GM19351 (cell line): ENCODE measurements around the gene HLA-DOA.

Experiments used
- ATAC-seq: cut with Tn5 transposase; IDR thresholded peaks from one replicate; pipeline ENCODE4 v1.9.1; 2021; ENCODE audit warnings: mild to moderate bottlenecking, moderate library complexity; ENCODE audit not compliant: unreplicated experiment

HLA-DOA gene

GRCh38 chr6:32980488-32981038, 28.8 kb downstream of the HLA-DOA start:
- ATAC-seq, result no peak

DNA sequence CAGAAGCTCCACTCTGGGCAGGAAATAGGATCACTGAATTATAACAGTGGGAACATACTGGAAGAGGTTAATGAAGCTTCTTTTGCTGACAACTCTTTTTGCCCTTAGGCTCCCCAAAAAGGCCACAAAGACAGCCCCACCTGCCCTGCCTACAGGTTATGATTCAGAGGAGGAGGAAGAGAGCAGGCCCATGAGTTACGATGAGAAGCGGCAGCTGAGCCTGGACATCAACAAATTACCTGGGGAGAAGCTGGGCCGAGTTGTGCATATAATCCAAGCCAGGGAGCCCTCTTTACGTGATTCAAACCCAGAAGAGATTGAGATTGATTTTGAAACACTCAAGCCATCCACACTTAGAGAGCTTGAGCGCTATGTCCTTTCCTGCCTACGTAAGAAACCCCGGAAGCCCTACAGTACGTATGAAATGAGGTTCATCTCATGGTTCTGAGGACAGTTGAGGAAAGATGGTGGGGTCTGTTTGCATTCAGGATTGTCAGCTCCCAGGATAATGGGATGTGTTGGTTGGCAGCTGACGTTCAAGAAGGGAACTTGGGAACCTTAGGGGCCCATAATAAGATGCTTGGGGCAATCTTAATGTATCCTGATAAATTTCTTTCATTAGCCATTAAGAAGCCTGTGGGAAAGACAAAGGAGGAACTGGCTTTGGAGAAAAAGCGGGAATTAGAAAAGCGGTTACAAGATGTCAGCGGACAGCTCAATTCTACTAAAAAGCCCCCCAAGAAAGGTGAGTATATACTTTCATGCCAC, 29.5 kb downstream of the HLA-DOA start:
- ATAC-seq, result no peak

DNA sequence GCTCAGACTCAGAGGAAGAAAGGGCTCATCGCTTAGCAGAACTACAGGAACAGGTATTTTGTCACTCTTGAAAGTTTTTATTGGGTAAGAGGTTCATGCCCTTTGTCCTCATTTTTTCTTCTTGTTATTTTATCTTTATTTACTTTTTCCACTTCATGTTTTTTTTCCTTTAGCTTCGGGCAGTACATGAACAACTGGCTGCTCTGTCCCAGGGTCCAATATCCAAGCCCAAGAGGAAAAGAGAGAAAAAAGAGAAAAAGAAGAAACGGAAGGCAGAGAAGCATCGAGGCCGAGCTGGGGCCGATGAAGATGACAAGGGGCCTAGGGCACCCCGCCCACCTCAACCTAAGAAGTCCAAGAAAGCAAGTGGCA, 31.5 kb downstream of the HLA-DOA start:
- no peak for ATAC-seq

DNA sequence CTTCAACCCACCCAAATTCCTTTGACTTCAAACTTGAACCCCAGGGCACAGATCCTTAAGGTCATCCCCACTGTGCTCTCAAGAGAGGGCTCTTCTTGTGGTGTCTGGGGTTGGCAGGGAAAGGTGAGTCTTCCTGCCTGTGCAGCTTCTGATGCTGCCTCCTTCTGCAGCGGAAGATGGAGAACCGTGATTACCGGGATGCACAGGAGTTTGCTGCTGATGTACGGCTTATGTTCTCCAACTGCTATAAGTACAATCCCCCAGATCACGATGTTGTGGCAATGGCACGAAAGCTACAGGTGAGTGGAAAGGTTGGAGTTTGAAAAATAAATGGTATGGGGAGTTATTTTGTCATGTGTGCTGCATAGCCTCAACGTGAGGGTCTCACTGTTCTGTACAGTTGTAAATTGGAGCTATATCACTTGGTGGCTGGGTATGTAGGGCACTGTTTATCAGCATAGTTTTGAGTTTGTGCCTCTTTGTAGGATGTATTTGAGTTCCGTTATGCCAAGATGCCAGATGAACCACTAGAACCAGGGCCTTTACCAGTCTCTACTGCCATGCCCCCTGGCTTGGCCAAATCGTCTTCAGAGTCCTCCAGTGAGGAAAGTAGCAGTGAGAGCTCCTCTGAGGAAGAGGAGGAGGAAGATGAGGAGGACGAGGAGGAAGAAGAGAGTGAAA, 32.0 kb downstream of the HLA-DOA start:
- no peak for ATAC-seq

GRCh38 chr6:32976334-32977069, 32.9 kb downstream of the HLA-DOA start:
- no peak for ATAC-seq

- ATAC-seq, result no peak
Observed at GRCh38 chr6:32975886-32976285, 33.5 kb downstream of the HLA-DOA start.

GRCh38 chr6:32974541-32975308, 34.7 kb downstream of the HLA-DOA start:
- ATAC-seq, result no peak

DNA sequence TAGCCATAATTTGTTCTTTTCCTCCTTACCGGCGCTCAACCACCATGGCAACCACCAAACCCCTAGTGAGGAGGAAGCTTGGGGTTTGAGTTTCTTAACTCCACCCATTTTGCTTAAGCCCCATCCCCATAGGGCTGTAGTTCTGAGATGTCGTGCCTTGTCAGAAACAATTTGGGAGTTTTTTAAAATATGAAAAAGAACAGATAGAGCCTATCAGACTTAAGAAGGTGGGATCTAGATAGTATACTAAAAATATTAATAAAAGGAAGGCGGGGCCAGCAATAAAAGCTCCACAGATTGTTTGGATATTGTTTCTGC, 35.4 kb downstream of the HLA-DOA start:
- no peak for ATAC-seq

DNA sequence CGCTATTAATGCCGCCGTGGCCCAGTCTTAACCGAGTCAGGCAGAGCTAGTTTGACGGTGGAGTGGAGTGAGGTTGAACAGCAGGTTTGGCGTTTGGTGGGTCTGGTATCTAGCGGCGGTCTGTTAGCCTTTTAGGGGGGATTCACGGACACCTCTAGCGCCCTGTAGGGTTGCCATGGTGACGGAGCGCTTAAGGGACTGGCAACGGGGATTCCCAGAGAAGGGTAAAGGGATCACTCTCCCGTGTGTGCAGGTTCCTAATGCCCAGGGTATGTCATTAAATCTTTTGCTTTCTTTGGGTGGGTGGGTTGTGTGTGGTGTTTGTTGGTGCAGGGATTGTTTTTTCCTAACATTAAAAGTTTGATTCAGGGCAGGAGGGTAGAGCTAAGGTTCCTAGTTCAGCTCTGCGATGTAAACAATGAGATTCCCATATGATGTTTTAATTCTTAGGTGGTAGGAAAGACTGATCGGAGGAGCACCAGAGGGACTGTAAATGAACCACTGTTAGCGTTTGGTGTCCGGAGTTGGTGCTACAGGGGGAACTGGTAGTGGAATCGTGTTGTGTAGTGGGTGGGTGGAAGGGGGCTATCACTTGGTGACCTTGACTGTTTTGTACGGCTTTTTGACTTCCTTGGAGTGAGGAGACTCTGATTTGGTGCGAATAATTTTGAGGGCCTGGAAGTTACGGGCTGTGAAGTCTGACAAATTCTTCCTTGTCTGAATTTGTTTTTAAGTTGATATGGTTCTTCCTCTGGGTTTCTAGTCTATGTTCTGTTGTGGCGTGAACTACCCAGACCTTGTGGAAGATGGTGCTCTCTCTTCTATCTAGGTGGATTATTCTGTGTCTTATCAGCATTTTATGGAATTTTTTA, 36.0 kb downstream of the HLA-DOA start:
- no peak for ATAC-seq

GRCh38 chr6:32972353-32973143, 36.8 kb downstream of the HLA-DOA start:
- no peak for ATAC-seq

DNA sequence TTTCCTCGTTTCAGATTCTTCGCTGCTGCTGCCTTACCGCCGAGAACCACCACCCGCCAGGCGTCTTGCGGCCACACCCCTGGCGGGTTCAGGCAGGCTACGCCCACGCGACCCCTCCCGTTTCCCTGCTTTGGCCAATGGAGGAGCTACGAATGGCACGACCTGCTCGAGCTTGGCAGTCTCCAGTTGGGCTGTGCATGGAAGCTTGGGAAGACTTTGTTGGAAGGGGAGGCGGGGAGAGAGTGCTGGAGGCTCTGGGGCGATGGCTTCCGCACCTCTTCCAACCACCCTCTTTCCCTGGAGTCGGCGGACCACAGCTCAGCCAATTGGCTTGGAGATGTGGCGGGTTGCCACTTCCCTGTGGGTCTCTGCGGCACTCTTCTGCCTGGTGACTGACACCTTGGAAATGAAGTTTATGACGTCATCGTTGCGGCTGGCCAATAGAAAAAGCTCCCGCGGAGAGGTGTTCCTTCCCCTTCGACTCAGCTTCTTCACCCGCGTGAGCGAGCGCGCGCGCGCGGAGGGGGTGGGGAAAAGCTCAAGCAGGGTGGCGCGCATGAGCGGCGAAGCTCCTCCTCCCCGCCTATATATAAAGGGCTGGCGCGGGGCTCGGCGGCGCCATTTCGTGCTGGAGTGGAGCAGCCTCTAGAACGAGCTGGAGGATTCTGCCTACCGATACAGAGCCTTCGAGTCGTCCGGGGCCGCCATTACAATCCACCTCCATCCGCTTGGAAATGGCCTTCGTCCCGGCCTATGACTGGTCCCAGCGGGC, 37.6 kb downstream of the HLA-DOA start:
- peak; percentile 47 for ATAC-seq

GRCh38 chr6:32971242-32971580, 38.2 kb downstream of the HLA-DOA start:
- no peak for ATAC-seq

- ATAC-seq, result no peak
Observed at GRCh38 chr6:32970413-32971241, 38.8 kb downstream of the HLA-DOA start.

DNA sequence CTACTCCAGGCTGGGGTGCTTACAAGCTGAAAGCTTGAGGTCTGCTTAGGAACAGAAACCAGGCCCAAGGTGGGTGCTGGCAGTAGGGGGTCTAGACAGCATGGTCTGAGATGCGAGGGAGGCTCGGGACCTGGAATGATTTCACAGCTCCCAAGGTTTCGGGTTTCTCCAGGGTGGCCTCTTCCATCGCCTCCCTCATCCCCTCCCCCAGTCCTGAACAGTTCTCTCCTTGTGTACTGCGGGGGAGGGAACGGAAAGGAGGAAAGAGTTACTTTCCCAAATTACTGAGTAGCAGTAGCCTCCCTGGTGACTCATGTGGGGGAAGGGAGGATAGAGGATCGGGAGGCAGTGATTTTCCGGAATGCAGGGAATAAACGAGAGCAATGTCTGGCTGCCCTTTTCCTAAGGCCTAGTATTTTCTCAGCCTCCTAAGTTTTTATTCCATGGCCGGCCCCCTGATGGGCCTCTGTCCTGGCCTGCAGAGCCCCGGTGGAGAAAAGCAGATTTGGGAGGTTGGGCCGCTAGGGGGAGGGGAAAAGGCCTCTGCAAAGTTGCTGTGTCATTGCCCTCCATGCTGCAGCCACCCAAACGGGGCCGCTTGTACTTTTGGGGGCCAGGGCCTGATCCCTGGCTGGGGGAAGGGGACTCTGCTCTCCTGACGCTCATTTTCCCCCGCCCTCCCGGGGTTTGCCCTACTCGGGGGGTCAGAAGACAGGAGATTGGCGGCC, 39.5 kb downstream of the HLA-DOA start:
- no peak for ATAC-seq

DNA sequence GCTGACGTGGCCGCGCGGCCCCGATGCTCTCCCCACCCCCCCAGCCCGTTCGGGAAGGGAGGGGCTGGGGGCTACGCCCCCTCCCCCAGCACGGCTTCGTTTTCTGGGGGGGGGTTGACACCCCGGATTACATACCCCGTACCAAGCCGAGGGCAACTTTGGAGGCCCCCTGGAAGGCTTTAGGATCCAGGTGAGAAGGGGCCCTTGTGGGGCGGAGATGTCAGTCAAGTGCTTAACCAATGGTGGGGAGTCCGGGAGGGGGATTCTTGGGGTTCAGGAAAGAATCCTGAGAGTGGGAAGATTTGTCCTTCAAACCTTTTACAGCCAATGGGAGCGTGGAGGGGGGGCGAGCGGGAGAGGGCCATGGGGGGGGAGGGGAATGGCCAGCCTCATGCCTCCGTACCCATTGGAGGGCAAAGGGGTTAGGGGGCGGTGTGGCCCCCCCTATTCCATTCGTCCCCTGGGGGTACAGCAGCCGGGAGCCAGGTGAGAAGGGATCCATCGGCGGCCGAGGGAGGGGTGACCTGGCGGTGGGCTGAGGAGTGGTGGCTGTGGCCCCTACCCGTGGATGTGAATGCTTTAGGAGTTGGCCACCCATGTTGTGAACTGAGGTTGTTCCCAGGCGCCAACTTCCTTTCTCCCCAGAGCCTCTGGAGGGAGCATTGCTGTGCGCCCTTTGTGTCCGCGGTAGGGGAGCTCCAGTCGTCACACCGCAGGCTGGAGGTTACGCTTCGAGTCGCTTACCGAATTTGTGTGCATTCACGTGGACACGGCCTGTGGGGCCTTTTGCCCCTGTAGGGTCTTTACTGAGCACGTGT, 40.3 kb downstream of the HLA-DOA start:
- no peak for ATAC-seq
